Measurements from ENCODE around the gene DCDC2. TPM values are rescaled to one million over a fixed set of nuclear protein-coding genes. Genes with fewer than 3 reads are reported as not detected.

The DCDC2 gene
- total and polyA plus RNA-seq, 10 donors: 0.02 to 0.03 TPM; not detected in 8

GRCh38 chr6:24274441-24275083 lies 83.3 kb downstream of the DCDC2 start:
- intact Hi-C loops (cut with DNase I; ENCODE audit: low total_unique reads): no loop called here
- no peaks in the 10 kb centered on the region for H3K36me3 ChIP-seq
- no peak for DNase-seq
- TF ChIP-seq, protein P1, sequence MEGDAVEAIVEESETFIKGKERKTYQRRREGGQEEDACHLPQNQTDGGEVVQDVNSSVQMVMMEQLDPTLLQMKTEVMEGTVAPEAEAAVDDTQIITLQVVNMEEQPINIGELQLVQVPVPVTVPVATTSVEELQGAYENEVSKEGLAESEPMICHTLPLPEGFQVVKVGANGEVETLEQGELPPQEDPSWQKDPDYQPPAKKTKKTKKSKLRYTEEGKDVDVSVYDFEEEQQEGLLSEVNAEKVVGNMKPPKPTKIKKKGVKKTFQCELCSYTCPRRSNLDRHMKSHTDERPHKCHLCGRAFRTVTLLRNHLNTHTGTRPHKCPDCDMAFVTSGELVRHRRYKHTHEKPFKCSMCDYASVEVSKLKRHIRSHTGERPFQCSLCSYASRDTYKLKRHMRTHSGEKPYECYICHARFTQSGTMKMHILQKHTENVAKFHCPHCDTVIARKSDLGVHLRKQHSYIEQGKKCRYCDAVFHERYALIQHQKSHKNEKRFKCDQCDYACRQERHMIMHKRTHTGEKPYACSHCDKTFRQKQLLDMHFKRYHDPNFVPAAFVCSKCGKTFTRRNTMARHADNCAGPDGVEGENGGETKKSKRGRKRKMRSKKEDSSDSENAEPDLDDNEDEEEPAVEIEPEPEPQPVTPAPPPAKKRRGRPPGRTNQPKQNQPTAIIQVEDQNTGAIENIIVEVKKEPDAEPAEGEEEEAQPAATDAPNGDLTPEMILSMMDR (IDR thresholded peaks at IDR 0.05 in 8 of 11, conservative IDR thresholded peaks at IDR 0.05 in 3 of 11): peak in 9 of 11 experiments; percentile 10 to 57 (median 36)
- TF ChIP-seq POLR2A (IDR thresholded peaks at IDR 0.05): no peak
- no peak for TF ChIP-seq POLR2AphosphoS5 (IDR thresholded peaks at IDR 0.05)
- peaks cover 0 to 17% (median 0%) of the 10 kb centered on the region in 7 donors for H3K27me3 ChIP-seq (replicated peaks in 1 of 7)
- no peak overlapping the region for H3K4me3 ChIP-seq
- H3K4me1 ChIP-seq: no peaks in the 10 kb centered on the region
- WGBS, 5 donors: 2 to 4% (median 2%) methylated on average over 1 of the region's 1 CpG
- H3K9me3 ChIP-seq: no peaks in the 10 kb centered on the region
- H3K27ac ChIP-seq: no peak overlapping the region

DNA sequence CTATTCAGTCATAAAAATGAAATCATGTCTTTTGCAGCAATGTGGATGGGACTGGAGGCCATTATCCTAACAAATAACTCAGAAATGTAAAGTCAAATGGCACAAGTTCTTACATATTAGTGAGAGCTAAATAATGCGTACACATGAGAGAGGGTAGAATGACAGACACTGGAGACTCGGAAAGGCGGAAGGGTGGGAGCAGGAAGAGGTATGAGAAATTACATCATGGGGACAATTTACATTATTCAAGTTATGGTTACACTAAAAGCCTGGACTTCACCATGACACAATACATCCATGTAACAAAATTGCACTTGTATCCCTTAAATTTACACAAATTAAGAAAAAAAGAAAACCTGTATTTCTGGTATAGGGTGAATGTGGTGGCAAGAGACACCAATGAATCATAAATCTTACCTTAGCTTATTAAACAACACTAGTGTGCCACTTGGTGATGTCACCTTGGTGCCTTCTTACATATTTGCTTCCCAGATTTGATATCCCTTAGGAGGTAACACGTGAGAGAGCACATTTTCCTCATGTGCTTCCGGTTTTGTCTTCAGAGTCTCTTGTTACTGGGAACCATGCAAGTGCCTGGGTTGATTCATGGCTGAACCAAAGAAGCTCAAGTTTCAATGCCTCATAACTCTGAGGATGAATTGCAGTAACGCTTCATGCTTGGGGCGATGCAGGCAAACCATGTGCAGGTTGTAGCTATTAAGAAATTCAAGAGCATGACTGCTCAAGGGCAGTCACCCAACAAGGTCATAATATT lies 84.6 kb downstream of the DCDC2 start:
- TF ChIP-seq POLR2AphosphoS5 (IDR thresholded peaks at IDR 0.05) (no peak), POLR2A (IDR thresholded peaks at IDR 0.05) (no peak)
- TF ChIP-seq, protein P1 (IDR thresholded peaks at IDR 0.05 in 8 of 11, conservative IDR thresholded peaks at IDR 0.05 in 3 of 11): no peak
- intact Hi-C loops (cut with DNase I; ENCODE audit: low total_unique reads): no loop called here
- Histone ChIP-seq H3K4me3 (no peak overlapping the region), H3K9me3 (no peaks in the 10 kb centered on the region), H3K36me3 (no peaks in the 10 kb centered on the region), H3K4me1 (no peaks in the 10 kb centered on the region), H3K27me3 (replicated peaks in 1 of 7) (peaks cover 0 to 6% (median 0%) of the 10 kb centered on the region in 7 donors), H3K27ac (no peak overlapping the region)
- 63 to 85% (median 67%) methylated on average over 7 of the region's 7 CpGs for WGBS, 5 donors
- no peak for DNase-seq

GRCh38 chr6:24272553-24272952 lies 85.3 kb downstream of the DCDC2 start:
- H3K27ac ChIP-seq: no peak overlapping the region
- no peak overlapping the region for H3K4me3 ChIP-seq
- no peak for DNase-seq
- no peaks in the 10 kb centered on the region for H3K4me1 ChIP-seq
- peaks cover 0 to 4% (median 0%) of the 10 kb centered on the region in 7 donors for H3K27me3 ChIP-seq (replicated peaks in 1 of 7)
- intact Hi-C loops (cut with DNase I; ENCODE audit: low total_unique reads): no loop called here
- TF ChIP-seq, protein P1 (IDR thresholded peaks at IDR 0.05 in 8 of 11, conservative IDR thresholded peaks at IDR 0.05 in 3 of 11): no peak
- TF ChIP-seq POLR2A (IDR thresholded peaks at IDR 0.05) (no peak), POLR2AphosphoS5 (IDR thresholded peaks at IDR 0.05) (no peak)
- no peaks in the 10 kb centered on the region for H3K36me3 ChIP-seq
- H3K9me3 ChIP-seq: no peaks in the 10 kb centered on the region

DNA sequence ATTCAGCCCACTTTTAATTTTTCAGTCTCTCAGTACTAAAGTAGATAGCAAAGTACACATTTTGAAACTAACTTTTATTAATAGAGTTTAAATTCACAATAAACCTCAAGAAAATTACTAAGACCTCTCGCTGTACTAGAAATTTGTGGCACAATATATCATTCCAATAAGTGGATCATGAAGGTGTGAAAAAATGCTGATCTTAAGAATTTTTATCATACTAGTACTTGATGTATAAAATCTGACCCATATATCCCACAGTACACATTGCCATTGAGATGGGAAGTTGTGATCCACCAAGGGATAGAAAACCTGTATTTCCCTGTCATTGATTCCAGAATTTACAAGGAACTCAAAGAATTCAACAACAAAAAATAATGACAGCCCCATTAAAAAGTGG lies 85.7 kb downstream of the DCDC2 start:
- no peak for DNase-seq
- peaks cover 0 to 4% (median 0%) of the 10 kb centered on the region in 7 donors for H3K27me3 ChIP-seq (replicated peaks in 1 of 7)
- no peaks in the 10 kb centered on the region for H3K9me3 ChIP-seq
- H3K4me1 ChIP-seq: no peaks in the 10 kb centered on the region
- H3K36me3 ChIP-seq: no peaks in the 10 kb centered on the region
- intact Hi-C loops (cut with DNase I; ENCODE audit: low total_unique reads): no loop called here
- no peak overlapping the region for H3K27ac ChIP-seq
- H3K4me3 ChIP-seq: no peak overlapping the region
- 86 to 94% (median 93%) methylated on average over 1 of the region's 1 CpG for WGBS, 5 donors
- TF ChIP-seq, protein P1 (IDR thresholded peaks at IDR 0.05 in 8 of 11, conservative IDR thresholded peaks at IDR 0.05 in 3 of 11): no peak
- no peak for TF ChIP-seq POLR2AphosphoS5 (IDR thresholded peaks at IDR 0.05)
- no peak for TF ChIP-seq POLR2A (IDR thresholded peaks at IDR 0.05)
